Stomach (tissue), 4 donors: ENCODE results near the gene AKT2.

Source experiments
- CTCF ChIP-seq, 7 experiments: fragments of 450-650 bp in 4 of 7; fragments of 200-600 bp in 3 of 7; sonication (generic) in 3 of 7; IDR thresholded peaks; one replicate each; pipeline ENCODE4 v1.5.1; 2016 to 2019; ENCODE audit warnings: antibody characterized with exemption in 7 of 7, control low read depth in 2 of 7, mild to moderate bottlenecking in 1 of 7
- EP300 ChIP-seq: sonication (generic); formaldehyde crosslinking; IDR thresholded peaks from one replicate; pipeline ENCODE4 v1.6.1; 2017; ENCODE audit warnings: antibody characterized with exemption
- POLR2A ChIP-seq, 4 donors: fragments of 450-650 bp; IDR thresholded peaks; one replicate each; pipeline ENCODE4 v1.6.1; 2016; ENCODE audit warnings: antibody characterized with exemption in 4 of 4, control low read depth in 2 of 4, mild to moderate bottlenecking in 1 of 4, moderate library complexity in 1 of 4
- POLR2AphosphoS5 ChIP-seq, 3 donors: sonication (generic); formaldehyde crosslinking; IDR thresholded peaks; one replicate each; pipeline ENCODE4 v1.6.1; 2016; ENCODE audit warnings: antibody characterized with exemption in 3 of 3

DNA sequence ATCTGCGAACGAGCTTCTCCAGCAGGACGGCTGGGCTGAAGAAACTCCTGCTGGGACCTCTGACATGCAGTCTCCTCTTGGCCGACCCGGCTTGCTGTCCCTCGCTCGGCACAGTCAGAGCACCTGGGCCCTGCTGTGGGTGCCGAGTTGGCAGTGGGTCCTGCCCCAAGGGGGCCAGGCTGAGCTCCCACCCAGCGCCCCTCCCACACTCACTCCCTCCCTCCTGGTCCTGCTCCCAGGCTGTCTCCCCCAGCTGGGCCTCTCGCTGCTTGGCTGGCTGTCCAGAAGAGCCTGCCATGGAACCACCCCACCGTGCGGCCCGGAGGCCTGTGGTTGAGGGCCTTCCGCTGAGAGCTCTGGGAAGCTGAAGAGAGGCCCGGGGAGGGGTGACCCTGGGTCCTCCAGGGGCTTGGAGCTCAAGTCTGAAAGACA, 6.0 kb downstream of the AKT2 start:
- TF ChIP-seq POLR2A (IDR thresholded peaks at IDR 0.05) (no peak), CTCF (IDR thresholded peaks at IDR 0.05) (no peak), EP300 (no peak), POLR2AphosphoS5 (IDR thresholded peaks at IDR 0.05) (no peak)
